T-cell (primary cell): ENCODE measurements around the gene KRTAP12-3. TPM values are rescaled to one million over a fixed set of nuclear protein-coding genes. Genes with fewer than 3 reads are reported as not detected.

Source experiments
- ATAC-seq, 4 experiments: fragments of 200-7000 bp in 3 of 4; fragments of 150-1000 bp in 1 of 4; cut with Tn5 transposase; replicated peaks in 1 of 4; 1 replicate in 3 of 4; 2 replicates in 1 of 4; pipeline ENCODE4 v1.10.0; 2021; ENCODE audit warnings: moderate library complexity in 3 of 4, mild to moderate bottlenecking in 2 of 4, moderate number of reproducible peaks in 1 of 4
- CTCF ChIA-PET, 2 donors: fragments of 300-600 bp; sonication (Branson Sonifier 250); formaldehyde crosslinking; loops; one replicate each; lab custom pipeline; 2022; ENCODE audit warnings: antibody characterized with exemption in 2 of 2; lab: Charles Lee
- POLR2A ChIA-PET, 2 donors: fragments of 300-600 bp; sonication (Branson Sonifier 250); formaldehyde crosslinking; loops; one replicate each; lab custom pipeline; 2022; ENCODE audit warnings: antibody characterized with exemption in 2 of 2; lab: Charles Lee
- DNase-seq, 35 experiments: peaks; one replicate each; pipeline versions ENCODE4 v3.0.0 to v3.0.0-alpha.2; 2013 to 2023
- H3K27ac ChIP-seq: one replicate; pipeline ENCODE4 v1.5.1; 2013; ENCODE audit warnings: low read length
- H3K27me3 ChIP-seq, 2 experiments: replicated peaks in 1 of 2; 1 replicate in 1 of 2; 2 replicates in 1 of 2; pipeline versions ENCODE4 v1.6.1 to v1.7.0; 2013; ENCODE audit warnings: low read length in 1 of 2, mixed read lengths in 1 of 2; ENCODE audit not compliant: control insufficient read depth in 2 of 2, insufficient read depth in 2 of 2; ENCODE audit errors: extremely low read depth in 1 of 2
- H3K36me3 ChIP-seq, 2 donors: 1 replicate in 1 of 2; 2 replicates in 1 of 2; pipeline versions ENCODE4 v1.6.1 to v1.7.0; 2013; ENCODE audit warnings: low read length in 1 of 2; ENCODE audit not compliant: control insufficient read depth in 2 of 2, insufficient read depth in 1 of 2; ENCODE audit errors: extremely low read depth in 1 of 2
- H3K4me1 ChIP-seq, 2 experiments: 1 replicate in 1 of 2; 2 replicates in 1 of 2; pipeline versions ENCODE4 v1.6.1 to v1.7.0; 2013; ENCODE audit warnings: low read length in 2 of 2, mixed read lengths in 1 of 2; ENCODE audit not compliant: insufficient read depth in 2 of 2, control insufficient read depth in 1 of 2; ENCODE audit errors: extremely low read depth in 1 of 2
- H3K4me3 ChIP-seq, 2 donors: 1 replicate in 1 of 2; 2 replicates in 1 of 2; pipeline versions ENCODE4 v1.5.1 to v1.7.0; 2013; ENCODE audit warnings: mild to moderate bottlenecking in 2 of 2, low read length in 1 of 2, moderate library complexity in 1 of 2; ENCODE audit not compliant: control insufficient read depth in 1 of 2; ENCODE audit errors: extremely low read depth in 1 of 2
- H3K9me3 ChIP-seq: 2 replicates; pipeline ENCODE4 v1.7.0; 2013
- H3K27ac Mint-ChIP-seq, 2 donors: one replicate each; pipeline ENCODE4 v1.8.0; 2020 to 2021; ENCODE audit warnings: mild to moderate bottlenecking in 2 of 2, mixed read lengths in 2 of 2
- H3K27me3 Mint-ChIP-seq, 2 donors: one replicate each; pipeline ENCODE4 v1.8.0; 2021 to 2022; ENCODE audit warnings: mixed read lengths in 2 of 2
- H3K36me3 Mint-ChIP-seq: one replicate; pipeline ENCODE4 v1.8.0; 2021; ENCODE audit warnings: mixed read lengths
- H3K4me1 Mint-ChIP-seq, 3 donors: one replicate each; pipeline ENCODE4 v1.8.0; 2020 to 2022; ENCODE audit warnings: mixed read lengths in 3 of 3, mild to moderate bottlenecking in 1 of 3
- H3K4me3 Mint-ChIP-seq, 3 donors: one replicate each; pipeline ENCODE4 v1.8.0; 2020 to 2022; ENCODE audit warnings: mild to moderate bottlenecking in 3 of 3, mixed read lengths in 3 of 3, moderate library complexity in 3 of 3
- H3K9me3 Mint-ChIP-seq, 3 donors: one replicate each; pipeline ENCODE4 v1.8.0; 2020 to 2022; ENCODE audit warnings: mixed read lengths in 3 of 3
- WGBS: methylation state at CpG from one replicate; pipeline ENCODE4 v1.1.5; 2013; ENCODE audit warnings: missing lambda C conversion rate; ENCODE audit not compliant: insufficient coverage; 5-methylcytosine and 5-hydroxymethylcytosine counted together
- total RNA-seq, 35 experiments: library from RNA in 6 of 35; stranded (reverse) in 6 of 35; fragments of 120-200 nt in 1 of 35; gene quantifications; one replicate each; pipeline versions ENCODE4 v1.2.1 to v1.2.4 and lab custom pipeline; 2013 to 2026

Gene KRTAP12-3
- total RNA-seq, 5 donors from 2014 or later (not counting 1 experiment from before 2014, with no cell fraction given) = not detected

DNA sequence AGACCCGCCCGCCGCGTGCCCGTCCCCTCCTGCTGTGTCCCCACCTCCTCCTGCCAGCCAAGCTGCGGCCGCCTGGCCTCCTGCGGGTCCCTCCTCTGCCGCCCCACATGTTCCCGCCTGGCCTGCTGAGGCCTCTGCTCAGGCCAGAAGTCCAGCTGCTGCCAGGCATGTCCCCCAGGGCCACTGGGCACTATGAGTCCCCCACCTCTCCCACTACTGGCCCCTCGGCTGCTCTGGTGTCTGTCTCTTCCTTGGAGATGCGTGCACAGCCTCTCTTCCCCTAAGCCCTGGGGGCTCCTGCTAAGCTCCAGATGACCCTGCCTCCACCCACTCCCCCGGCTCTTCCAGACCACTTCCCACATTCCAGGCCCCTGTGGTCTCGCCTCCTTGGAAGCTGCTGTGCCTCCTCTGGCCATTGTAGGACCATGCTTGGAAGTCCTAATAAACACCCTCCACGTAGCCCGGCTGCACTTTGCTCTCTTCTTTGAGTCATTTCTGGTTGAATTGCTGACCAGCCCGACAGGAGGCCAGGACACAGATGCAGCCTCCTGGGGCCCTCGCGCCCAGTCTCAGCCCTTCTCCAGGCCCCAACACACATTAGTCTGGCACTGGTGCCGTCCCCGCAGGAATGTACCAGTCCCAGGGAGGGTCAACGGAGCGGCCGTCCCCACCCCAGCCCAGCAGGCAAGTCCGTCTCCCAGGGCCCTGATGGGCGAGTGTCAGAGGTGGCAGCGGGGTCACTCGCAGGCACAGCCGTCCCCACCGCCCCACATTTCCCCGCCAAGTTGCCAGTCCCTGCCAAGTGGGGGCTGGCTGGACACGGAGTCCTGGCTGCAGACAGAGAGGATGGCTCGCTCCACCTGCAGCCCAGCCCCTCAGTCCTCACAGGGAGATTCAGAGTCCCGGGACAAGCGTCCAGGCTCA lies 40.3 kb downstream of the KRTAP12-3 start:
- H3K4me3 Mint-ChIP-seq = no peak overlapping the region
- POLR2A ChIA-PET = no interaction called here
- peaks cover 0 to 7% of the 10 kb centered on the region in 2 experiments for H3K4me1 ChIP-seq

DNA sequence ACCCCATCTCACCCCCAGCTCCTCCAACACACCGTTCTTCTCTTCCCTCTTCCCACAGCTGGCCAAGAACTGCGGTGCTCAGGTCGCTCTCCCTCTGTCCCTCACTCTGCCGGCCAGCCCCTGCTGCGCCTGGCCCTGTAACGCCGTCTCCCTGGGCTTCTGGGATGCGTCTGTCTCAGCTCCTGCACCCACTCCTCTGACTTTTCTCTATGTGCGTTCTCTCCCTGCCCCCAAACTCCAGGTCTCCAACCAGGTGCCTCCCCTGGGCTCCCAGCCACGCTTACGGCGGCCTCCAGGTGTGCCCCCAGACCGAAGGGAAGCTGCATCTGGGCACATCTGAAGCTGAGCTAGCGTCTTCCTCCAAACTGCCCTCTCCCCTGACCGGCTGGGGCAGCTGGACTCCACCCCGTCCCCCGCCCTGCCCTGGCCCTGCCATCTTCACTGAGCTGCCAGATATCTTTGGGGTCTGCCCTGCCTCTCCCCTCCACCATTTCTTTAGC lies 41.8 kb downstream of the KRTAP12-3 start:
- Mint-ChIP-seq H3K27me3 (peaks cover 66 to 78% of the 10 kb centered on the region in 2 donors), H3K36me3 (no peaks in the 10 kb centered on the region), H3K4me1 (peaks cover 5 to 17% (median 9%) of the 10 kb centered on the region in 3 donors), H3K27ac (peak overlapping the region in 1 of 2 donors; percentile 43), H3K9me3 (no peaks in the 10 kb centered on the region), H3K4me3 (no peak overlapping the region)
- Histone ChIP-seq H3K27ac (no peak overlapping the region), H3K27me3 (peaks cover 9 to 84% of the 10 kb centered on the region in 2 experiments), H3K36me3 (no peaks in the 10 kb centered on the region), H3K9me3 (no peaks in the 10 kb centered on the region), H3K4me3 (no peak overlapping the region), H3K4me1 (peaks cover 0 to 7% of the 10 kb centered on the region in 2 experiments)
- no peak for ATAC-seq
- POLR2A ChIA-PET = no interaction called here
- DNase-seq = peak in 1 of 35 experiments; percentile 21
- 52% methylated on average over 17 of the region's 17 CpGs for WGBS
- CTCF ChIA-PET = no interaction called here

More for the DNA sequence above, 40.3 kb downstream of the KRTAP12-3 start:
- Histone ChIP-seq H3K36me3 (no peaks in the 10 kb centered on the region), H3K4me3 (no peak overlapping the region), H3K9me3 (peaks cover 2% of the 10 kb centered on the region), H3K27me3 (peaks cover 4 to 70% of the 10 kb centered on the region in 2 experiments), H3K27ac (no peak overlapping the region)
- WGBS = 45% methylated on average over 27 of the region's 35 CpGs
- Mint-ChIP-seq H3K36me3 (no peaks in the 10 kb centered on the region), H3K9me3 (peaks cover 3 to 9% (median 7%) of the 10 kb centered on the region in 3 donors), H3K27ac (peak overlapping the region in 1 of 2 donors; percentile 78), H3K27me3 (peaks cover 58 to 68% of the 10 kb centered on the region in 2 donors), H3K4me1 (peaks cover 5 to 20% (median 13%) of the 10 kb centered on the region in 3 donors)
- CTCF ChIA-PET = no interaction called here
- ATAC-seq (no peak), DNase-seq (no peak)

GRCh38 chr21:44700101-44701022 lies 42.6 kb downstream of the KRTAP12-3 start:
- Histone ChIP-seq H3K27me3 (peaks cover 9 to 88% of the 10 kb centered on the region in 2 experiments), H3K4me3 (no peak overlapping the region), H3K36me3 (no peaks in the 10 kb centered on the region), H3K9me3 (no peaks in the 10 kb centered on the region), H3K4me1 (peaks cover 0 to 5% of the 10 kb centered on the region in 2 experiments), H3K27ac (no peak overlapping the region)
- H3K4me3 Mint-ChIP-seq = no peak overlapping the region
- H3K4me1 Mint-ChIP-seq = peaks cover 5 to 12% (median 5%) of the 10 kb centered on the region in 3 donors
- H3K27ac Mint-ChIP-seq = no peak overlapping the region
- H3K9me3 Mint-ChIP-seq = peaks cover 0 to 4% (median 2%) of the 10 kb centered on the region in 3 donors
- peaks cover 73 to 86% of the 10 kb centered on the region in 2 donors for H3K27me3 Mint-ChIP-seq
- ATAC-seq = no peak
- DNase-seq = peak in 1 of 35 experiments; percentile 15
- 60% methylated on average over 14 of the region's 21 CpGs for WGBS
- H3K36me3 Mint-ChIP-seq = peaks cover 3% of the 10 kb centered on the region
- POLR2A ChIA-PET = no interaction called here
- CTCF ChIA-PET = no interaction called here

- no peak overlapping the region for H3K27ac Mint-ChIP-seq
- peaks cover 0 to 8% (median 5%) of the 10 kb centered on the region in 3 donors for H3K9me3 Mint-ChIP-seq
- H3K27me3 Mint-ChIP-seq = peaks cover 77 to 89% of the 10 kb centered on the region in 2 donors
- no peak for ATAC-seq
- peaks cover 10 to 89% of the 10 kb centered on the region in 2 experiments for H3K27me3 ChIP-seq
- peaks cover 0 to 12% (median 6%) of the 10 kb centered on the region in 3 donors for H3K4me1 Mint-ChIP-seq
- WGBS = 90% methylated on average over 9 of the region's 14 CpGs
- H3K27ac ChIP-seq = no peak overlapping the region
- no peak overlapping the region for H3K4me3 ChIP-seq
- H3K9me3 ChIP-seq = no peaks in the 10 kb centered on the region
- H3K36me3 ChIP-seq = no peaks in the 10 kb centered on the region
- ChIA-PET POLR2A (no interaction called here), CTCF (no interaction called here)
- peaks cover 0 to 5% of the 10 kb centered on the region in 2 experiments for H3K4me1 ChIP-seq
- DNase-seq = peak in 1 of 35 experiments; percentile 3
- H3K4me3 Mint-ChIP-seq = no peak overlapping the region
- H3K36me3 Mint-ChIP-seq = peaks cover 8% of the 10 kb centered on the region
These were observed 43.3 kb downstream of the KRTAP12-3 start for GRCh38 chr21:44701023-44701400.

GRCh38 chr21:44701541-44701940 lies 43.8 kb downstream of the KRTAP12-3 start:
- WGBS = 48% methylated on average over 9 of the region's 12 CpGs
- H3K9me3 Mint-ChIP-seq = peaks cover 0 to 8% (median 6%) of the 10 kb centered on the region in 3 donors

More at GRCh38 chr21:44701541-44701940, 43.8 kb downstream of the KRTAP12-3 start:
- Mint-ChIP-seq H3K4me3 (no peak overlapping the region), H3K27me3 (peaks cover 74 to 89% of the 10 kb centered on the region in 2 donors), H3K36me3 (peaks cover 8% of the 10 kb centered on the region), H3K4me1 (peaks cover 0 to 13% (median 6%) of the 10 kb centered on the region in 3 donors), H3K27ac (no peak overlapping the region)
- DNase-seq (no peak), ATAC-seq (no peak)
- Histone ChIP-seq H3K27ac (no peak overlapping the region), H3K27me3 (peaks cover 13 to 94% of the 10 kb centered on the region in 2 experiments), H3K4me3 (no peak overlapping the region), H3K4me1 (peaks cover 0 to 11% of the 10 kb centered on the region in 2 experiments), H3K36me3 (no peaks in the 10 kb centered on the region), H3K9me3 (no peaks in the 10 kb centered on the region)
- POLR2A ChIA-PET = no interaction called here
- CTCF ChIA-PET = no interaction called here
